Stimulated activated CD4-positive, alpha-beta T cell treated with anti-CD3 and anti-CD28 coated beads, Interleukin-1b, Interleukin-23, amount 100 ng/mL, for 48 hours (primary cell): Measurements from ENCODE around the gene PKN2.
"Not testable (repeated sequence)": the region's sequence is repeated elsewhere in the genome, so short reads cannot be mapped to it uniquely, and the experiment has no call there.

Experiments used
- DNase-seq: peaks from one replicate; pipeline ENCODE4 v3.0.0-alpha.2; 2020

The PKN2 gene

GRCh38 chr1:88680911-88681622, 3.0 kb upstream of the PKN2 start:
- no peak for DNase-seq

GRCh38 chr1:88684482-88685258, 597 bp downstream of the PKN2 start:
- peak; percentile 64 for DNase-seq

DNA sequence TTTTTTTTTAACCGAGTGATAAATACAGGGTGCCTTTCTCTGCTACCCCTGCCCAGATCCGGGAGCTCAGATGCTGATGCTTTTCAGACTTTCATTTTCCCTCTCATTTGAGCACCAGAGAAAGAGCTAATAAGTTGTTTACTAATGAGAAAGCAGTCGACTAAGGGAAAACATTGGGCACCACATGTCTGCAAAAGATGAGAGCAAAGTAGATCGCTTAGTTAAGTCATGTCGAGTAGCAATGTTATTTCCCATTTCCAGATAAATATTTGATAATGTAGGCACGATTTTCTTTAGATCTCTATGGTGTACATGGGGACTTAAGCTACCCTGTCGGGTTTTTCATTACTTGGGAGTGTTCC, 1.2 kb downstream of the PKN2 start:
- no peak for DNase-seq

DNA sequence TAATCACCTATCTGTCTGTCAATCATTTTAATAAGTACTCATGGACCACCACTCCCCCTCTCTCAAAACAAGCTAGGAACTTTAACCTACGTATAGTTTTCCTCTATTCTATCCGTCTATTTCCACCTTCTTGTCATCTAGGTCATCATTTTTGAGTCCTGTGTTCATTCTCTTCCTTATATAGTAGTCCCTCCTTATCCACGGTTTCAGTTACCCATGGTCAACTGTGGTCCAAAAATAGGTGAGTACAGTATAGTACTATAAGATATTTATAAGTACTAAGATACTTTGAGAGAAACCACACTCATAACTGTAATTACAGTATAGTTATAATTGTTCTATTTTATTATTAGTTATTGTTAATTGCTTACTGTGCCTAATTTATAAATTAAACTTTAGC, 7.5 kb downstream of the PKN2 start:
- DNase-seq: no peak

- no peak for DNase-seq
Measured at GRCh38 chr1:88695781-88696180, 11.7 kb downstream of the PKN2 start.

DNA sequence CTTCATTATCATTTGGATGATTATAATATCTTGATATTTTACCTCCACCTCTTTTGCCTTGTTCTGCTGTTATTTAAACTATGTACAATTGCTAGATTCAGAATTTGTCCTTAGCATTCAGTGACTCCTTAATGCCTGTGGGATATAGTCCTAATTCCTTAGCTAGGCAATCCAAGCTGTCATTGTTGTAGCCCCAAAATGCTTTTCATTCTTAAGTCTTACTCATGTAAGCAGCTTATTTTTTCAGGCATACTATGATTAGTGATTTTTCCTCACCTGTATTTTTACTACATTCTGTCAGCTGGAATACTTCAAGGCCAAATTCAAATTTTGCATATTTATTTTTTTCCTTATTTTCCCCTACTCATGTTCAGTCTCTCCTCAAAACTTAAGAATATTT, 13.4 kb downstream of the PKN2 start:
- DNase-seq: no peak

GRCh38 chr1:88698140-88698539, 14.1 kb downstream of the PKN2 start:
- no peak for DNase-seq

DNA sequence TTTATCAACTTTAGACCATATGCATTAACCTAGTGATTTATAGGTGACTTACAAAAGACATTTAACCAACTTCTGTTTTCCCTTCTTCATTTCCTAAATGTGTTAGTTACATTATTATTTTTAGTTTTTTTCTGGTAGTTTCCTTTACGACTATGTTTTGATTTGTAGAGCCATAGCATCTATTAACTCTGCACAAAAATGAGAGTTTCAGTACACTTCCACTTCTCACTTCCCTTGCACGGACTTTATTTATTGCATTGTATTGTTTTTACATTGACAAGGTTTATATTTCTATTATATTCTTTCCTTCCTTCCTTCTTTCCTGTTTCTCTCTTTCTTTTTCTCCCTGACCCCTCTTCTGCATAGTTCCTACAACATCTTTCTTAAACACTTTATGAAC, 14.7 kb downstream of the PKN2 start:
- no peak for DNase-seq

DNA sequence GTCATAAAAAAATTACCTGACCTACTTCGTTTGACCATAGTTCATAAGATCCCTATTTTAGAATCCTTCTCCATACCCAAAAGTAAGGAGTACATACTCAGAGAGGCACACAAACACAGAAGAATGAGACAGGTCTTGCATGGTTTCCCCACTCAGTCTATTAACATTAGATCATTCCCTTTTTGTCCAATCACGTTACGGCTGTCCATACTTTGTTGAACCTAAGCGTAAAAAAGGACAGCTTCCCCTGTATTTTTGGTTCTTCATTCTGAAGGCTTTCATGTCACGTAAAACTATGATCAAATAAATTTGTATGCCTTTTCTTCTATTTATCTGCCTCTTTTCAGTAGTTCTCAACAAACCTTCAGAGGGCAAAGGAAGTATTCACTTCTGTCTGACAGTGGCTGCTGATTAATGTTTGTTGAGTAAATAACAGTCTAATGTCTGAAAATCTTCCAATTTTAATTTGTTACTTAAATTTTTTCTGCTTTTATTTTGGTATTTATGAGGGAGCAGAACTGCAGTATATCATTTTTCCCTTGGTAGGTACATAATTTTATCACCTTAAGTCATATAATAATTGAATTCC, 16.4 kb downstream of the PKN2 start:
- DNase-seq: no peak

DNA sequence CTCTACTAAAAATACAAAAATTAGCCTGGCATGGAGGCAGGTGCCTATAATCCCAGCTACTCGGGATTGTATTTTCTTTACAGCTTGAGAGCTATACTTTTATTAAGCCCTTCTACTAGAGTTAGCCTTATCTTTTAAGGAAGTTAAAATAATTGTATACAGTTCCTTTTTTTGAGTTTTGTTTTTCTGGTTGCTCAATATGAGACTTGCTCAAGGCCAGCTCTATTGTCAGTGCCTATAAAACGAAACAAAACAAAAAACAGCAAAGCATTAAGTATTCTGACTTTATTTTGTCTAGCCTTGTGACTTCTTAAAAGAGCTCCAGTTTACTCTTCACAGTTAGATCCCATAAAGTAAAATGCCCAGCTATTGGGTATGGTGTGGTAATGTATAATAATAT, 17.2 kb downstream of the PKN2 start:
- DNase-seq: no peak

GRCh38 chr1:88701793-88702192, 17.7 kb downstream of the PKN2 start:
- not testable (repeated sequence) for DNase-seq

DNA sequence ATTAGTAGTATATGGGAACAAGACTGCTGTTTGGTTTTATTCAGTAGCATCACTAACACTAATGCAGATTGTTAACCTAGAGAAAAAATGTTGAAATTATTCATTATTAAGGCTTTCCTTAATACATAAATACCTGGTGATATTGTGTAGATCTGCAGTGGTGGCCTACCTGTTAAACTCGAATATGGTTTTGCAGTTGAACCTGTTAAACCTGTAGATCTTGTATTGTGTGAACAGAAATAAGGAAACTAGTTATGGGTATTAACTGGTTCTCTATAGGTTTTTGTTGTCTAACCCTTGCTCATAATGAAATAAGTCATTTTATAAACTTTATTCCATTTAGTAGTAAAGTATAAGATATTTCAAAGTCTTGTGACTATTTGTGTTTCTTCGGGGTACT, 23.9 kb downstream of the PKN2 start:
- DNase-seq: no peak

- DNase-seq: not testable (repeated sequence)
Measured at GRCh38 chr1:88712907-88713306, 28.8 kb downstream of the PKN2 start.

- DNase-seq: not testable (repeated sequence)
Measured at GRCh38 chr1:88716571-88716970, 32.5 kb downstream of the PKN2 start.

GRCh38 chr1:88722492-88722891, 38.4 kb downstream of the PKN2 start:
- DNase-seq: no peak

DNA sequence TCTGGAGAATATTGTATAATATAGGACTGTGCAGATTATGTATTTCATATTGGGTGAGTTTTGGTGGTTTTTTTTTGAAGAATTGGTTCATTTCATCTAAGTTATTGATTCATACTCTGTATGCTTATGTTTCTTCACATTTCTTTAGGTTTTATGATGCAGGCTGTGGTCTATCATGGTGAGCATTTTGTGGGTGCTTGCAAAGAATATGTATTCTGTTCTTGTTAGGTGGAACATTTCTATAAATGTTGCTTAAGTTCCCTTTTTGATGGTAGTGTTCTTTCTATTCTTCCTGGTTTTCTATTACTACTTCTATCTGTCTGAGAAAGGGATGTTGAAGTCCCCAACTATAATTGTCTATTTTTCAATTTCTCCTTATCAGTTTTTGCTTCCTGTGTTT, 42.6 kb downstream of the PKN2 start:
- no peak for DNase-seq

- no peak for DNase-seq
Measured at GRCh38 chr1:88727205-88727604, 43.1 kb downstream of the PKN2 start.

DNA sequence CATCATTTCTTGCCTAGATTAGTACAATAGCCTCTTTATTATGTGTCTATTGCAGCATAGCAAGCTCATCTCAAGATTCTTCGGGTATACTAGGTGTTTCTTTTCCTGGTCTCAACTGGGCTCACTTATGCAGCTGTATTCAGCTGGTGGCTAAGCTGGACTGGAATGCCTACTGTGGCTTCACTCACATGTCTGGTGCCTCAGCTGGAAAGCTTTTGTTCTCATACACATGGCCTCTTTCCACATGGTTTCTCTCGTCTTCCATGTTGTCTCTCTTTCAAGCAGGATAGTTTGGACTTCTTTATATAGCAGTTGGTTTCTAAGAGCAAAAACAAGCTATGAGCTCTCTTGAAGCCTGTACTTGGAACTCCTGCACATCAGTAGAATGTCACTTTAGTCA, 45.2 kb downstream of the PKN2 start:
- no peak for DNase-seq

- DNase-seq: no peak
Measured at GRCh38 chr1:88730132-88730675, 46.1 kb downstream of the PKN2 start.

DNA sequence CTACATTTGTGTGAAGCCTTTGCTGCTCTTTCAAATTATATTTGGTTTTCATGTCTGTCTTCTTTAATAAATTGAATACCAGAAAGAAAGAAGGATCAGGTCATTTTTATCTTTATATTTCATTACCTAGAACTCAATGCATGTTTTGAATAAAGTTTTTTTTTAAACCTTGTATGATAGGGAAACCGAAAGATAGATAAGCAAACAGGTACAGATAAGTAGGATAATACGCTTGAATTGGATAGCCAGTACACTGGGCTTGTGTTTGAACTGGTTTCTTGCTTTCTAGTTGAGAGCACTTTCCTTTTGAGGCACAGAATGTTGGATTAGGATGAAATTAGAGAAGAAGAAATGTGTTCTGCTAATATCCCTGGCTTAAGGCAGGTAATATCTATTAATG, 46.9 kb downstream of the PKN2 start:
- no peak for DNase-seq

GRCh38 chr1:88731475-88732269, 47.6 kb downstream of the PKN2 start:
- no peak for DNase-seq

- DNase-seq: no peak
Measured at GRCh38 chr1:88735382-88735781, 51.3 kb downstream of the PKN2 start.

DNA sequence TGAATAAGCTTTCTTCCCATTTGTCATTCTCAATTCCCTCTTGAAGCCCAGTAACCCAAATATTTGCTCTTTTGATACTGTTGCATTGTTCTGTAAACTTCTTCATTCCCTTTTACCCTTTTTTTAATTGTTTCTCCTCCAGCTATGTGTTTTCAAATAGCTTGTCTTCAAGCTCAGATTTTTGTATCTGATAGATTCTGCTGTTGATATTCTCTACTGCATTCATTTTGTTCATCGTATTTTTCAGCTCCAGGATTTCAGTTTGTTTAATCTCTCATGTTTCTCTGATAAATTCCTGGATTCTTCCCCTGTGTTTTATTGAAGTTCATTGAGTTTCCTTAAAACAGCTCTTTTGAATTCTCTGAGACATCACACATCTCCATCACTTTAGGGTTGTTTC, 51.8 kb downstream of the PKN2 start:
- DNase-seq: no peak
